ENCODE results near the gene AMIGO3.
"Not testable (repeated sequence)": the region's sequence is repeated elsewhere in the genome, so short reads cannot be mapped to it uniquely, and the experiment has no call there.

Gene AMIGO3, protein sequence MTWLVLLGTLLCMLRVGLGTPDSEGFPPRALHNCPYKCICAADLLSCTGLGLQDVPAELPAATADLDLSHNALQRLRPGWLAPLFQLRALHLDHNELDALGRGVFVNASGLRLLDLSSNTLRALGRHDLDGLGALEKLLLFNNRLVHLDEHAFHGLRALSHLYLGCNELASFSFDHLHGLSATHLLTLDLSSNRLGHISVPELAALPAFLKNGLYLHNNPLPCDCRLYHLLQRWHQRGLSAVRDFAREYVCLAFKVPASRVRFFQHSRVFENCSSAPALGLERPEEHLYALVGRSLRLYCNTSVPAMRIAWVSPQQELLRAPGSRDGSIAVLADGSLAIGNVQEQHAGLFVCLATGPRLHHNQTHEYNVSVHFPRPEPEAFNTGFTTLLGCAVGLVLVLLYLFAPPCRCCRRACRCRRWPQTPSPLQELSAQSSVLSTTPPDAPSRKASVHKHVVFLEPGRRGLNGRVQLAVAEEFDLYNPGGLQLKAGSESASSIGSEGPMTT

DNA sequence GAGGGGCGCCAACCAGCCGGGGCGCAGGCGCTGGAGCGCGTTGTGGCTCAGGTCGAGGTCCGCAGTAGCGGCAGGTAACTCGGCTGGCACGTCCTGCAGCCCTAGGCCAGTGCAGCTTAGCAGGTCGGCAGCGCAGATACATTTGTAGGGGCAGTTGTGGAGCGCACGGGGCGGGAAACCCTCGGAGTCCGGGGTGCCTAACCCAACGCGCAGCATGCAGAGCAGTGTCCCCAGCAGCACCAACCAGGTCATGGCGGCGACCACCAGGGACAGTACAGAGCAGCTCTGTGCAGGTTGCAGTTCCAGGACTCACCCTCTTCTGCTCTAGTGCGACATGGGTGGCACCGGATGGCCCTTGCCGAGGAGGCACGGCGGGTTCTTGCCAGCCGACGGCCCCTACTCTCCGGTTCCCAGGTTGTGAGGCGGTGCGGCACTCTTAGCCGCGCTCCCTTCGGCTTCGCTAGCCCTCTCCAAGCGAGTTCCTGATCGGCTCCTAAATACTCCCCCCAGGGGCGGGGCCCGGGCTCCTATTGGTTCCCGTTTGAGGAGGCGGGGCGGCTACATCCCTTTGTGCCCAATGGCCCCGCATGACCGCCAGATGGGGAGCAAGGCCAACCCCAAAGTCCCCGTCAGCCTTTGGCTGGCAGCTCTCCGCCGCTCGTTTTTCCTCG lies at the start of gene AMIGO3:
Gene AMIGO3 (minus strand): TSS at position 471 of the 671 bp plus-strand sequence. CDS start 219 bp downstream, at position 252.
- peak; percentile 98 for DNase-seq (ENCODE audit: low spot score)

DNA sequence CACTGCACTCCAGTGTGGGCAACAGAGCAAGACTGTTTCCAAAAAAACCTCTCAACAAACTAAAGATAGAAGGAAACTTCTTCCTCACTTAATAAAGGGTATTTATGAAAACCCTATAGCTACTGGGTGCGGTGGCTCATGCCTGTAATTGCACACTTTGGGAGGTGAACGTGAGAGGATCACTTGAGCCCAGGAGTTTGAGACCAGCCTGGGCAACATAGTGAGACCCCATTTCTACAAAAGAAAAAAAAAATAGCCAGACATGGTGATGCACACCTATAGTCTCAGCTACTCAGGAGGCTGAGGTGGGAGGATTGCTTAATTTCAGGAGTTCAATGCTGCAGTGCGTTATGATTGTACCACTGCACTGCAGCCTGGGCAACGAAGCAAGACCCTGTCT lies 44.5 kb upstream of the AMIGO3 start:
- DNase-seq (ENCODE audit: low spot score): no peak

DNA sequence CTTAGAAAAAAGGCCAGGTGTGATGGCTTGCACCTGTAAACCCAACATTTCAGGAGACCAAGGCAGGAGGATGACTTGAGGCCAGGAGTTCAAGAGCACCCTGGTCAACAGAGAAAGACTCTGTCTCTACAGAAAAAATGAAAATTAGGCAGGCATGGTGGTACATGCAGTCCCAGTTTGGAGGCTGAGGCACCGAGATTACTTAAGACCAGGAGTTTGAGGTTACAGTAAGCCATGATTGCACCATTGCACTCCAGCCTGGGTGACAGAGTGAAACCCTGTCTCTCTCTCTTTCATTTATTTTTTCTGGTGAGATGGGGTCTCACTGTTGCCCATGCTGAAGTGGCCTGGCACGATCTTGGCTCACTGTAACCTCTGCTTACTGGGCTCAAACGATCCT lies 42.2 kb upstream of the AMIGO3 start:
- DNase-seq (ENCODE audit: low spot score): no peak

DNA sequence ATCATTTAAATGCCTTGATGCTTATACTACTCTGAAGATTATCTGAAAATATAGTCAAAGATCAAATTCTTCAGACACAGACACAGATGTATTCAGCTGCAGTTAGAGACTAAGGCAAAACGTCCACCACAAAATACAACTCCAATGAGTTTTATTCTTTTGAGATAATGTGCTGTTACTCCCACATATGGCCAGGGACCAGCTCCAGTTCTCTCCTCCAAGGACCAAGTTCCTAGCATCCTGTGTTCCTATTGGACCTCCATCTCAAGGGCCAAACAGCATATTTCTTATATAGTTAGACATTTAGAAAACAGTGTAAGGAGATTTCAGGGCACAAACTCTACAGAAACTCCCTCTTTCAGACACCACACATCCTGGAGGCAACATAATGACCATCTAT lies 39.7 kb upstream of the AMIGO3 start:
- no peak for DNase-seq (ENCODE audit: low spot score)

DNA sequence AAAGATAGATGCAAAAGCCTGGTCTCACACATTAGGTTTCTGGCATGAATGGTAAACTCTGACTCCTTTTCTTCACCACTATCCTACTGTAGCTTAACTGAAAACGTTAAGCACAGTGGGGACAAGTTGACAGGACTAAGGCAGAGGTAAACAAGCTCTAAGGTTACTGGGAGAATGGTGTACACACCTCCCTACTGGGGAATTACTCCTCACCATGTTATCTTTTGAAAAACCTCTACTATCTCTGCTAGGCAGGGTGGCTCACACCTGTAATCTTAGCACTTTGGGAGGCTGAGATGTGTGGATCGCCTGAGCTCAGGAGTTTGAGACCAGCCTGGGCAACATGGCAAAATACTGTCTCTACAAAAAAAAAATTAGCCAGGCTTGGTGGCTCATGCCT lies 37.7 kb upstream of the AMIGO3 start:
- DNase-seq (ENCODE audit: low spot score): no peak

DNA sequence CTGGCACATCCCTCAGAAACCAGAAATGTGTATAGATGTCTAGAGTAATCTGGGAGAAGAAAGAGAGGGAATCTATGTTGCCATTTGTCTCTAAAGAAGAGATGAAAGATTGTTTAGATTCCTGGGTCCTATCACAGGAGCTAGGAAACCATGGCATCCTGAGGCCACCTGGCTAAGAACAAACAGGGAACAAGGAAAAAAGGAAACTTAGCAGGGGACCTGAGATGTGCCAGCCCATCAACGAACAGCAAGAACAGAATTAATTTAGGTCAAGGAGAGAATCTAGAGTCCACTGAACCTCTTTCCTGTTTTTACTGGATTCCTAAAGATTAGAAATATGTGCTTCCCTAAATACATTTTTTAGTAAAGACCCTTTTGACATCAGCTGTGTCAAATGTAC lies 36.6 kb upstream of the AMIGO3 start:
- peak; percentile 72 for DNase-seq (ENCODE audit: low spot score)

DNA sequence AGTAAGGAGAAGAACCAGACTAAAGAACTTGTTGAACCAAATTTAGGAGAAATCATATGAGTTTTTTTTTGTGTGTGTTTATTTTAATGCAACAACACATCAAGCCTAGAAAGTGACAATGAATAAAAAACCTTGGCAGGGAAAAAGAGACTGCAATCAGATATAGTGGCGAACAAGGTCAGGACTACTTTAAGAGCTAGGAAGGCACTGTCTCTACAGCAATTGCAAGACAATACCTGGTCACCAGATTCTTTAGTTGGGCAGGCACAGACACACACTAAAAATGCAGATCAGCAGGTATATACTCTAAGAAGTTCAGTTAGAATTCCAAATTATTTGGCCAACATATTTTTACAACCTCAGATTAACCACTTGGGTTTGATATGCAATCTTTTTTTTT lies 35.1 kb upstream of the AMIGO3 start:
- DNase-seq (ENCODE audit: low spot score): no peak

DNA sequence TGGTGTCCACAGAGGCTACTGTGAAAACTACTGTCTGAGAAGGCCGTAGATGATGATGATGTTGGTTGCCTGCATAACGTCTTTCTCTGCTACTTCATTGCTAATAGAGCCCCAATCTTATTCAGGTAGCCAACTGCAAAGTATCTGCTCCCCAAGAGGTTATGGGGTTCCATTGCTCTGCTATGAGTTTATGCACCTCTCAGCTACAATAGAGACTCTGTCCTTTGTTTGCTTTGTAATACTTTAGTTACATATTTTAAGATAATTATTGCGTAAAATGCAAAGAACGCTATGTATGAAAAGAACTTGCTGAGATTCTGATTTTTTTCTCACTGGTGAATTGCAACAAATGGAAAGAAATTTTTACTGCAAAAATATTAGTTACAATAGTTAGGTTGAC lies 32.0 kb upstream of the AMIGO3 start:
- DNase-seq (ENCODE audit: low spot score): no peak

DNA sequence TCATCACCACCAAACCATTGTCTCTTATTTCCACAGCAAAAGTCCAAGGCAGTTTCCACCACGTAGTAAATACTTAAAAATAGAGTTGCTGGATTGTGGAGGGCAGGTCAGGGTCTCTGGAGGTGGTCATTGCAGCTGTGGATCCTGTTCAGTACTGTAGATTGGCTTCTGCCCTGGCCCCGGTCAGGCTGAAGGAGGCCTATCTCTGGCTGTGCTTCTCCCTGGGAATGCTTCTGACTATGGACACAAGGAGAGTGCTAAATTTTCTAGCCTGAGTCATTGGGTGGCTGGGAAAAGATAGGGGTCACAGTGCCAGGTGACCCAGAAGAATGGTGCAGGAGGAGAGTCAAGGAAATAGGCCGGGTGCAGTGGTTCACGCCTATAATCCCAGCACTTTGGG lies 30.6 kb upstream of the AMIGO3 start:
- no peak for DNase-seq (ENCODE audit: low spot score)

DNA sequence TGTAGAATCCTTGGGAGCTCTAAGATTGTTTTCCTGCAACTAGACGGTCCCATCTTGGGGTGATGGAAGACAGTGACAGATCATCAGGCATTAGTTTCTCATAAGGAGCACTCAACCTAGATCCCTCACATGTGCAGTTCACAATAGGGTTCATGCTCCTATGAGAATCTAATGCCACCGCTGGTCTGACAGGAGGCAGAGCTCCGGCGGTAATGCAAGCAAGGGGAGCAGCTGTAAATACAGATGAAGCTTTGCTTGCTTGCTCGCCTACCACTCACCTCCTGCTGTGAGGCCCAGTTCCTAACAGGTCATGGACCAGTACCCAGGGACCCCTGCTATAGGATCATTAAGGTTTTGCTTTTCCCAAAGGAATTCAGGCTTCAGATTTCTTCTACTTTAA lies 29.4 kb upstream of the AMIGO3 start:
- not testable (repeated sequence) for DNase-seq (ENCODE audit: low spot score)

DNA sequence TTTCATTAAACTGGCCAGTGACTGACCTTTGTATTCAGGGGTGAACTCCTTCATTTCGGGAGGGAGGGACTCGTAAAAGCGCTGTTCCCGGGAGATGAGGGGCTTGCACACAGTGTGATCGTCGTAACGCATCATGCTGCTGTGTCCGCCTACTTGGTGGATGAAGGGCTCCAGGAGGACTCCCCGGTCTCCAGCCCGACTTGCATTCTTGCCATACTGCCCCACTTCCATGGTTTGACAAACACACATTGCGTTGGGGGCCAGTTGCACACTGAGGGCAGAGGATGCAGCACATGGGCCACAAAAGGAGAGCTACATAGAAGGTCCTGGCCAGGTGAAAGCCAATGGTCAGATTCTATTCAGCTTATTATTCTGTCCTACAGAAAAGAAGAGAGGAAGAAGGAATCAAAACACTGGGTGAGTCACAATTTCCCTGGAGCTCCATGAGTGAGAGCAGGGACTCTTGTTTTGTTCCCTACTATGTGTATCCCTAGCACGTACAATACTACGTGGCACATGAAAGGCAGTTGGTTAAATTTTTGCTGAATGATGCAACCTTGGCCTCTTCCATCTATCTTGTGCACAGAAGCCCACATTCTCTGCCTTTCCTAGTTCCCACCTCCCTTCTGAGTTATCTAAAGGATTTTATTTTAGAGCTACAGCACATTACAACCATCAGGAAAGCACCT lies 28.5 kb upstream of the AMIGO3 start:
- DNase-seq (ENCODE audit: low spot score): no peak

DNA sequence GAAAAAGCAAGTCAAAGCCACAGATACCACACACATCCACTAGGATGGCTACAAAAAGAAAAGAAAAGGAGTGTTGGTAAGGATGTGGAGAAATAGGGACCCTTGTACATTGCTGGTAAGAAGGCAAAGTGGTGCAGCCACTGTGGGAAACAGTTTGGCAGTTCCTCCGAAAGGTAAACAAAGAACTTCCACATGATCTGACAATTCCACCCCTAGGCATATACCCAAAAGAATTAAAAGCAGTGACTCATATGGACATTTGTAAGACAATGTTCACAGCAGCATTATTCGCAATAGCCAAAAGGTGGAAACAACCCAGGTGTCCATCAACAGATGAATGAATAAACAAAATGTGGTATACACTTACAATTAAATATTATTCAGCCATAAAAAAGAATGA lies 26.5 kb upstream of the AMIGO3 start:
- no peak for DNase-seq (ENCODE audit: low spot score)

DNA sequence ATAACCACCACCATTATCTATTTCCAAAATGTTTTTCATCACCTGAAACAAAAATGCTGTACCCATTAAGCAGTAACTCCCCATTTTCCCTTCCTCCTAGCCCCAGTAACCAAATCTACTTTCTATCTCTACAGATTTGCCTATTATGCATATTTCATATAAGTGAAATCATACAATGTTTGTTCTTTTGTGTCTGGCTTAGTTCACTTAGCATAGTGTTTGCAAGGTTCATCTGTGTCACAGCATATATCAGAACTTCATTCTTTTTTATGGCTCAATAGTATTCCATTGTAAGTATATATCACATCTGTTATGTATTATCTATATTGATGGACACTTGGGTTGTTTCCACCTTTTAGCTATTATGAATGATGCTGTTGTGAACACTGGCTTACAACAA lies 20.9 kb upstream of the AMIGO3 start:
- no peak for DNase-seq (ENCODE audit: low spot score)

DNA sequence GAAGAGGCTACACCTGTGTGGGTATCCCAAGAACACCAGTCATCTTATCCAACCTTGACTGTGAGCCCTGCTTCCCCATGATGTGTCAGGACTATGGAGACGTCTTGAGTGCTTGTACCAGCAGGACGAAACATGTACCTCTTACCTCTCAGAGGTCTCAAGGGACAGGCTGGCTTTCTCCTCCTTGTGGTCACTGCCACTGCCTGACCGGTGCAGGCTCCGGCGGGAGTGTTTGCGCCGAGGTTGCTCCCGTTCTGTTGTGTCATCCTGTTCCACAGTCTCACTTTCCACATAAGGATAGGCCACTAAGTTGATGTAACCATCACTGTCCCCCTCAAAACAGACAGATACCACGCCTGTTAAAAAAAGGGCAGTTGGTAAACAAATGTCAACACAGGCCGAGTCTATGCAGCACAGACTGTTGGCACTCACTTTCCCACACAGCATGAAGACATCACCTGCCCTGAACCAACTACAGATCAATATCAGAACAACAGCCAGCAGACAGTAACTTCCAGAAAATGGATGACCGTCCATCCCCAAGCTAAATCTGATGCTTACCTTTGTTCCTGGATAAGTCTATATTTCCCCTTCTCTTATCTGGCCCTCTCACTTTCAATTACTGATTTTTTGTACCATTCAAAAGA lies 18.7 kb upstream of the AMIGO3 start:
- no peak for DNase-seq (ENCODE audit: low spot score)

DNA sequence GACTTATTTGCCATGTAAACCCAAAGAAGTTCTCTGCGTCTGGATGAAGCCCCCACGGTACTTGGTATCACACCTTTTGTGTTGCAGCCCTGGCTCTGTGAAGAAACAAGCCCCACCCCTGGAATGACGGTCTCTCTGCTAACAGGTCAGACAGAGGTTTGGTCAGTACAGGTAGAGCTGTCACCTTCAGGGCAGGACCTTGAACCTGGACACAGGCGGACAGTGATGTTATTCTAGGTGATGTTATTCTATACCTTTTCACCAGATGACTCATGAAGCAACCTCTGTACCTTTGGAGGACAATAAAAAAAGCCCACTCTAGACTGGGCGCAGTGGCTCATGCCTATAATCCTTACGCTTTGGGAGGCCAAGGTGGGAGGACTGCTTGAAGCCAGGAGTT lies 15.3 kb upstream of the AMIGO3 start:
- no peak for DNase-seq (ENCODE audit: low spot score)

DNA sequence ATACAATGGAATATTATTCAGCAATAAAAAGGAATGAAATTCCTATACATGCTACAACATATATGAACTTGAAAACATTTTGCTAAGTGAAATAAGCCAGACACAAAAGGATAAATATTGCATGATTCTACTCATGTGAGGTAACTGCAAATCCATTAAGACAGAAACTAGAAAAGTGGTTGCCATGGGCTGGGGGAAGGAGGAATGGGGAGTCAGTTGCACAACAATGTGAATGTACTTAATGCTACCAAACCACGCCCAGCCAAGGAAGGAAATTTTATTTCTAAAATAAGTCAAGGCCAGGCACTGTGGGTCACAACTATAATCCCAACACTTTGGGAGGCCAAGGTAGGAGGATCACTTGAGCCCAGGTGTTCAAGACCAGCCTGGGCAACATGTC lies 14.1 kb upstream of the AMIGO3 start:
- no peak for DNase-seq (ENCODE audit: low spot score)

DNA sequence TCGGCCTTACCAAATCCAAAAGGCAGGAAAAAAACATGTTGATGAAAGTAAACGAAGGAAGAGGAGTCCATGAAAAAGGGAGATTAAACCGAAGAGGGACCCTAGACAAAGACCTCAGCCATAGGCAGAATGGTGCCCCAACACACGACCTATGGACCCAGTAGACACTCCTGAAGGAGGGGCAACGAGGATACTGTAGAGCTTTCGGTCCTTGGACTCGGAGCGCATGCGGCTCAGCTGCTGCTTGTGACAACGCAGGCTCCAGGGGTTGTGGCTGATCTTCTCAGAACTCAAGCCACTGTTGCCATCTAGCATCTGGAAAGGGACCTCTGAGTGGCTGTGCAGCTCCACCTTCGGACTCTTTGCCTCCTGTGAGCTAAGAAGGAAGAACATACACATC lies 13.1 kb upstream of the AMIGO3 start:
- DNase-seq (ENCODE audit: low spot score): no peak

DNA sequence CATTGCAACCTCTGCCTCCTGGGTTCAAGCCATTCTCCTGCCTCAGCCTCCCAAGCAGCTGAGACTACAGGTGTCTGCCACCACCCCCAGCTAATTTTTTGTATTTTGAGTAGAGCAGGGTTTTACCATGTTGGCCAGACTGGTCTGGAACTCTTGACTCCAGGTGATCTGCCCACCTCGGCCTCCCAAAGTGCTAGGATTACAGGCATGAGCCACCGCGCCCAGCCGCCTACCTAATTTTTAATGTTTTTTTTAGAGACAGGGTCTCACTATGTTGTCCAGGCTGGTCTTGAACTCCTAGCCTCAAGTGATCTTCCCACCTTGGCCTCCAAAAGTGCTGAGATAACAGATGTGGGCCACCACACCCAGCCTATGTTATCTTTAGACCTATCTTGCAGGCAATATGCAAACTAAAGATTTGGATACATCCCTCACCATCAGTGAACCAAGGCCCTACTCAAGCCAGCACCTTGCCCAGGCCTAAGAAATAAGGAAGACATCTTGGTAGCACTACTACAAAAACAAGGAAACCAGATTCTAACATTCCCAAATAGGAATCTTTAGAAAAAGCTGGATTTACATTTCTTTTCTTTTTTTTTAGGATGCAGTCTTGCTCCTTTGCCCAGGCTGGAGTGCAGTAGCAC lies 10.6 kb upstream of the AMIGO3 start:
- no peak for DNase-seq (ENCODE audit: low spot score)

DNA sequence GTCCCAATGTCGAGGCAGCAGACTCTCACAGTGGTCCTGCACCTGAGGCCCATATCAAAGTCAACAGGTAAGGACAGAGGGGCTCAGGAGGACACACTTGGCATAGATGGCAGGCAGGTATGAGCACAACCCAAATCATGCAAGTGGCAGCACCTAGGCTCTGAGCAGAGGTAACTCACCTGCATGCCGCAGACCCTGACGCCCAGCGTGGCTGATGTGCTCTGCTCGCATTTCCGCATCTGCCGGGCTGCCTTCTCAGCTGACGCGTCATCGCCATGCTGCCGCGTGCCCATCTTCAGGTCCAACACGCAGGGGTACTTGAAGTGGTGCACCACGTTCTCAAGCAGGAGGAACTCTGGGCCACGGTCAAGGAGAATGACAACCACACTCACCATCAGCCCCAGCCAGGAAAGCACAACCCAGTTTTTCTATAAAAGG lies 8.5 kb upstream of the AMIGO3 start:
- DNase-seq (ENCODE audit: low spot score): no peak

DNA sequence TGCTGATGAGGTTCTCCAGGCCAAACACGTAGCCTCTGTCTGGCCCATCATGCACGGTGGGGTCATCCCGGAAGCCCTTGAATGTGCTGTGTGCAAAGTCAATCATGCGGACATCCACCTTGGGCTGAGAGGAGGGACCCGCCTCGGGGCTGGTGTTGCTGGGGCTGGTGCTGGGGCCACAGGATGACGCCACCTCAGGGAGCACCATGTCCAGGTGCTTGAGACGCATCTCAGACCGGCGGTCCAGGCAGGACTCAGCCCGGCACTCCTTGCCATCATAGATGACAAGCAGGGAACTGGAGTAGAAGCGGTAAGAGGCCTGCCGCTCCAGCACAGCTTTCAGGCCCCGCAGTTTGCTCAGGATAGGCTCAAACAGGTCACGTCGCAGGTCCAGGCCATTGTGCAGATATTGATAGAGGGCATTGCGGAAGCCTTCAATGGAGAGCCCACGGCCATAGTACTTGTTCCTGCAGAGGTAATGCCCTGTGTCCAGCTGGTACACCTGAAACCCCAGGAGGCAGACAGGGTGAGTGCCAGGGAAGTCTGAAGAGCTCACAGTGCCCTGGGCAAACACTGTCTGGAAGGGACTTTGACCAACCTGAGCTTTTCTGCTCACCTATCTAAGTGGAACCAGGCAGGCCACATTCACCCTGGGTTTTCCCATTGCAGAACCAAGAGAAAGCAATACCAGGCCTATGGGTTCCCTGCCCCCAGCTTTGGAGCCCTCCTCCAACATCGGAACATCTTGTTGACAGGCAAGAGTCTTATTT lies 7.9 kb upstream of the AMIGO3 start:
- no peak for DNase-seq (ENCODE audit: low spot score)
